ENCODE results near the gene TBC1D1.

TBC1D1 gene

GRCh38 chr4:38075370-38076152 is 184.7 kb downstream of the TBC1D1 start:
- no peak for DNase-seq (ENCODE audit: low read depth in 2 of 2, low spot score in 1 of 2)

- DNase-seq (ENCODE audit: low read depth in 2 of 2, low spot score in 1 of 2) = no peak
These were observed 185.3 kb downstream of the TBC1D1 start for GRCh38 chr4:38076153-38076669.

GRCh38 chr4:38077791-38078489 is 187.1 kb downstream of the TBC1D1 start:
- DNase-seq (ENCODE audit: low read depth in 2 of 2, low spot score in 1 of 2) = no peak

GRCh38 chr4:38078590-38079421 is 187.9 kb downstream of the TBC1D1 start:
- DNase-seq (ENCODE audit: low read depth in 2 of 2, low spot score in 1 of 2) = no peak

GRCh38 chr4:38080061-38080974 is 189.4 kb downstream of the TBC1D1 start:
- no peak for DNase-seq (ENCODE audit: low read depth in 2 of 2, low spot score in 1 of 2)

- no peak for DNase-seq (ENCODE audit: low read depth in 2 of 2, low spot score in 1 of 2)
These were observed 191.1 kb downstream of the TBC1D1 start for GRCh38 chr4:38082021-38082420.

- DNase-seq (ENCODE audit: low read depth in 2 of 2, low spot score in 1 of 2) = no peak
These were observed 191.8 kb downstream of the TBC1D1 start for GRCh38 chr4:38082424-38083385.

- no peak for DNase-seq (ENCODE audit: low read depth in 2 of 2, low spot score in 1 of 2)
These were observed 194.2 kb downstream of the TBC1D1 start for GRCh38 chr4:38084877-38085711.

GRCh38 chr4:38085751-38086150 is 194.9 kb downstream of the TBC1D1 start:
- DNase-seq (ENCODE audit: low read depth in 2 of 2, low spot score in 1 of 2) = no peak

GRCh38 chr4:38086151-38086848 is 195.4 kb downstream of the TBC1D1 start:
- no peak for DNase-seq (ENCODE audit: low read depth in 2 of 2, low spot score in 1 of 2)

GRCh38 chr4:38086849-38087226 is 196.0 kb downstream of the TBC1D1 start:
- DNase-seq (ENCODE audit: low read depth in 2 of 2, low spot score in 1 of 2) = no peak

- DNase-seq (ENCODE audit: low read depth in 2 of 2, low spot score in 1 of 2) = no peak
These were observed 197.4 kb downstream of the TBC1D1 start for GRCh38 chr4:38088321-38088720.

- no peak for DNase-seq (ENCODE audit: low read depth in 2 of 2, low spot score in 1 of 2)
These were observed 199.1 kb downstream of the TBC1D1 start for GRCh38 chr4:38089961-38090360.

GRCh38 chr4:38090455-38091246 is 199.8 kb downstream of the TBC1D1 start:
- no peak for DNase-seq (ENCODE audit: low read depth in 2 of 2, low spot score in 1 of 2)

- DNase-seq (ENCODE audit: low read depth in 2 of 2, low spot score in 1 of 2) = no peak
These were observed 200.8 kb downstream of the TBC1D1 start for GRCh38 chr4:38091636-38092035.

- DNase-seq (ENCODE audit: low read depth in 2 of 2, low spot score in 1 of 2) = no peak
These were observed 201.8 kb downstream of the TBC1D1 start for GRCh38 chr4:38092701-38093100.

GRCh38 chr4:38094419-38094818 is 203.5 kb downstream of the TBC1D1 start:
- no peak for DNase-seq (ENCODE audit: low read depth in 2 of 2, low spot score in 1 of 2)

Data from stimulated activated CD8-positive, alpha-beta memory T cell treated with anti-CD3 and anti-CD28 coated beads, Interleukin-4, amount 100 ng/mL, for 4 hours (primary cell).